NCI-H460 (cell line): ENCODE data around the gene TMEM198. TPM values are rescaled to one million over a fixed set of nuclear protein-coding genes. Genes with fewer than 3 reads are reported as not detected.

Experiments
- DNase-seq: peaks from one replicate; pipeline ENCODE4 v3.0.0-alpha.2; 2016; ENCODE audit warnings: low read depth; ENCODE audit errors: extremely low read depth
- polyA plus RNA-seq: library from polyadenylated mRNA; depleted of rRNA; stranded (reverse); fragments of >200 nt; gene quantifications from 2 replicates; pipeline ENCODE4 v1.2.3, GENCODE V29; 2014; cell fraction: nucleus; rRNA removed
- total RNA-seq: library from RNA; depleted of rRNA; stranded (reverse); fragments of >200 nt; shearing (Covaris generic); gene quantifications from 2 replicates; pipeline ENCODE4 v1.2.3, GENCODE V29; 2014; rRNA removed

Gene TMEM198, protein sequence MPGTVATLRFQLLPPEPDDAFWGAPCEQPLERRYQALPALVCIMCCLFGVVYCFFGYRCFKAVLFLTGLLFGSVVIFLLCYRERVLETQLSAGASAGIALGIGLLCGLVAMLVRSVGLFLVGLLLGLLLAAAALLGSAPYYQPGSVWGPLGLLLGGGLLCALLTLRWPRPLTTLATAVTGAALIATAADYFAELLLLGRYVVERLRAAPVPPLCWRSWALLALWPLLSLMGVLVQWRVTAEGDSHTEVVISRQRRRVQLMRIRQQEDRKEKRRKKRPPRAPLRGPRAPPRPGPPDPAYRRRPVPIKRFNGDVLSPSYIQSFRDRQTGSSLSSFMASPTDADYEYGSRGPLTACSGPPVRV
- 0.59 and 0.87 TPM in 2 replicates for total RNA-seq
- polyA plus RNA-seq = 4.4 and 13.3 TPM in 2 replicates

DNA sequence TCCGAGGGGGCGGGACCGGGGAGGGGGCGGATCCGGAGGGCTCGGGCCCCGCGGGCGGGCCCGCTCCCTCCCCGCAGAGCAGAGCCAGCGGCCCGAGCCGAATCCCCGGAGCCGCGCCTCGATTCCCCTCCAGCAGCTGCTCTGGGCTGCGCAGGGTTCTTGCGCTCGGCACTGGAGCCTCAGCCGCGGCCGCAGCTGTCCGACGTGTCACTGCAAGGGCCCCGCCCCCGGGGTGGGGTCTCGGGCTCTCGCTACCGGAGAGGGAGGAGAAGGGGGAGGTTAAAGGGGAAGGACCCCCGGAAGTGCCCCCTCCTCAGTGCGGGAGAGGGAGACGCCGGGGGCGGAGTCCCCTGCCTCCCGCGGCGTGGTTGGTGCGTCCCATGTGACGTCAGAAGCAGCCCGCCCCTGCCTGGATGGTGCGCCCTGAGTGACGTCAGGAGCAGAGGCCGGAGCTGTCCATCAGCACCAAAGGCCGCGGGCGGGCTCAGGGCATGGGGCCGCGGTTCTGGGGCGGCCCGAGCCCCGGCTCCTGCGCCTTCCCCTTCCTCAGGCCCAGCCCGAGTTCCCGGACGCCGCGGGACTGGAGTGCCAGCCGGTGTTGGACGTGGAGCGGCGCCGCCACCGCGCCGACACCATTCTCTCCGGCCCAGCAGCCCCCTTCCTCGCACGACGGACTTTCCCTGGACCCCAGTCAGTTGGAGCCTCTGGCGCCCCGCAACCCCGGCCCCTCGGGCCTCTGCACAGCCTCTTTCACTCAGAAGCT lies at the start of gene TMEM198, which contains the start of gene CHPF:
TSS of gene TMEM198 (plus strand) at position 433 of the 763 bp plus-strand sequence. CDS start 700 bp downstream, outside the sequence.
TSS of gene CHPF (minus strand) at position 214 of the 763 bp plus-strand sequence. CDS start 271 bp downstream, outside the sequence.
- DNase-seq = peak; percentile 98

DNA sequence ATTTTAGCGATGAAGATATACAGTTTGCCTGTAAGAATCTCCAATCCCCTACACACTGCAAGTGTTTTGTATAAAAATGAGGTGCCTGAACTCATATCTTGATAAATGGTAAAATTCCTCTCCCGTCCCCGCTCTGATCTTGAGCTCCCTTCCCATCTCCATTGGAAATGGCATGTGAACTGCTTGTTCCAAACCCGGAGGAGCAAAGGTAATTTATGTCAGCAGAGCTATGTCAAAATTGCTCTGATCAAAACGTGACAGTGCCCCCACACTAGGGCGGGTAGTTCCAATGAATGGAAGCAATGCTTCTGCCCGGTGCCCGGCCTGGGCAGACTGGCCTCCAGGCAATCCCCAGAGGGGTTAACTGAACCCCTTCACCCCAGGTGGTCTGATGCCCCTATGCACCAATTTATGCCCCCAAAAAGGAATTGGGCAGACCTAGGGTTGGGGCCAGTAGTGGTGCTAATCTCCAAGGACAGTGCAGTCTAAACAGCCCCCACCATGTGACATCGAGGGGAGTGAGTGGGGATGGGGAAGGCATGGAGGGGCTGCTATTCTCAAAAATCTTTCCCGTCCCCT lies 48.8 kb upstream of the TMEM198 start:
- no peak for DNase-seq

GRCh38 chr2:219495531-219496122 lies 48.2 kb upstream of the TMEM198 start:
- peak; percentile 66 for DNase-seq

- no peak for DNase-seq
Measured at GRCh38 chr2:219496247-219496824, 47.5 kb upstream of the TMEM198 start.

- DNase-seq = no peak
Measured at GRCh38 chr2:219496825-219497494, 46.9 kb upstream of the TMEM198 start.

GRCh38 chr2:219497495-219498279 lies 46.1 kb upstream of the TMEM198 start:
- DNase-seq = peak; percentile 80

DNA sequence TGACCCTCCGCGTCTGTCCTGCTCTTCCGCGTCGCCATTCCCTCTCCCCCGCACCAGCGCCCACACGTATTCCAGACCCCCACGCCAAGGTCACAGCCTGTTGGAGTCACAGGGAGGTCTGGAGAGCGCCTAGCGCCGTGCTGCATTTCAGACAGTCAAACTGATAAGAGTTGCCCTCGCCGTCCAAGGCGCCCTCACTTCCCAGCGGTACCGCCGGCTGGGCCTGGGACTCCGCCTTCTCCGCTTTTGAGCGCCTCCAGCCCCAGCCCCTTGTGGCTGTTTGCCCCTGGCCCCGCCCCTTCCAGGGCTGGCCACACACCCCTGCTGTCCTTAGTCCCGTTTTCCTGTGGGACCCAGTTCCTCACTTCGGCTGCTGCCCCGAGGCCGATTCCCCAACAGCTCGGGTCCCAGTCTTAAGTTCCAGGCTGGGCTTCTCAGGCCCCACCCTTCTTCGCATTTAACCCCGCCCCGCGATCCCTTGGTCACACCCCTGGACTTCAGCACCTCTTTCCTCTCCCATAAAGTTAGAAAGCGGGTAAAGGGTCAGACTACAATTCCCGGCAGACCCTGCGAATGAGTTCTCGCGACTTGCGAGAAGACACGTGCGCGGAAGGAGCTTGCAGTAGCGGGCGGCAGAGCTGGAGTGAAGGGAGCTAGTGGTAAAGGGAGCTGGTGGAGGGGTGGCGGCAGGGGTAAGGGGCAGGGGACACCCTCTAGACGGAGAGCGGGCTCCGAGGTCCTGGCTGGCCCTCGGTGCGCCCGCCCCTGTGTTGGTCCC lies 45.4 kb upstream of the TMEM198 start, which contains the start of gene GMPPA:
TSS of gene GMPPA (plus strand) at position 612 of the 778 bp plus-strand sequence. CDS start 1,085 bp downstream, outside the sequence.
- peak; percentile 99 for DNase-seq

DNA sequence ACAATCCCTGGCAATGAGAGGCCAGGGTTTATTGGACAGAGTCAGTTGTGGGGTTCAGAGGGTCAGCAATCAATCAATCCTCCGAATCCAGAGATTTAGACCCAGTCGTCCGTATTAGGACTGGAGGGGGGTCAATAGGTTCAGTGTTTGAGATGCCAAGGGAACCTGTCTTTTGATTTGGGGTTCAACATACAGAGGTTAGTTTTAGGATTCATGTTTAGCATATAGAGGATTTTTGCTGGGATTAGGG lies 44.8 kb upstream of the TMEM198 start:
- no peak for DNase-seq

- DNase-seq = no peak
Measured at GRCh38 chr2:219499555-219499954, 44.3 kb upstream of the TMEM198 start.

DNA sequence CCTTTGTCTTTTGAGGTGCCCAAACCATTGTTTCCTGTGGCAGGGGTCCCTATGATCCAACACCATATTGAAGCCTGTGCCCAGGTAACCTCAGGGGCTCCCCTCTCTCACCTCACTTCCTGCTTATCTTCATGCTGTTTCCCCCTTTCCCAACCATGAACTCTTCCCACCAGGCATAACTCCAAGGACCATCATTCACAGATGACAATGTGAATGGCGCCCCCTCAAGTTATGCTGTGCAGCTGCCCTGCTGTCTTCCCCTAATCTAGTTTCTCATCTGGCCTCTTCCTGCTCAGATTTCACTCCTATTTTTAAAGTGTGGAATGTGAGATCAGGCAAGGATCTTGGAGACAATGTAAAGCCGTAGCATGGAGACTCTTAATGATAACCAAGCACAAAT lies 43.7 kb upstream of the TMEM198 start:
- no peak for DNase-seq

DNA sequence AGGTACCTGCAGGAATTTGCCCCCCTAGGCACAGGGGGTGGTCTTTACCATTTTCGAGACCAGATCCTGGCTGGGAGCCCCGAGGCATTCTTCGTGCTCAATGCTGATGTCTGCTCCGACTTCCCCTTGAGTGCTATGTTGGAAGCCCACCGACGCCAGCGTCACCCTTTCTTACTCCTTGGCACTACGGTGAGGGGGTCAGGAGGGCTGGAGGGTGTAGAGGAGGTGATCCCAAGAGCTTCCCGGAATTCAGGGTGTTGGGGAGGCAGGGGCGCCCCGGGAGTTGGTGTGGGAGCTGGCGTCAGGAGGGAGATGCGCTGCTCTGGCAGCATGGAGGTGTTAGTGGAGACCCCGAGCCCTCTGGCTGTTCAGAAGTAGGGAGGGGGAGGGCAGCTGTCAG lies 42.0 kb upstream of the TMEM198 start:
- no peak for DNase-seq

GRCh38 chr2:219502618-219503017 lies 41.2 kb upstream of the TMEM198 start:
- no peak for DNase-seq

GRCh38 chr2:219505585-219505984 lies 38.2 kb upstream of the TMEM198 start:
- DNase-seq = no peak

GRCh38 chr2:219506153-219506801 lies 37.6 kb upstream of the TMEM198 start:
- DNase-seq = no peak

DNA sequence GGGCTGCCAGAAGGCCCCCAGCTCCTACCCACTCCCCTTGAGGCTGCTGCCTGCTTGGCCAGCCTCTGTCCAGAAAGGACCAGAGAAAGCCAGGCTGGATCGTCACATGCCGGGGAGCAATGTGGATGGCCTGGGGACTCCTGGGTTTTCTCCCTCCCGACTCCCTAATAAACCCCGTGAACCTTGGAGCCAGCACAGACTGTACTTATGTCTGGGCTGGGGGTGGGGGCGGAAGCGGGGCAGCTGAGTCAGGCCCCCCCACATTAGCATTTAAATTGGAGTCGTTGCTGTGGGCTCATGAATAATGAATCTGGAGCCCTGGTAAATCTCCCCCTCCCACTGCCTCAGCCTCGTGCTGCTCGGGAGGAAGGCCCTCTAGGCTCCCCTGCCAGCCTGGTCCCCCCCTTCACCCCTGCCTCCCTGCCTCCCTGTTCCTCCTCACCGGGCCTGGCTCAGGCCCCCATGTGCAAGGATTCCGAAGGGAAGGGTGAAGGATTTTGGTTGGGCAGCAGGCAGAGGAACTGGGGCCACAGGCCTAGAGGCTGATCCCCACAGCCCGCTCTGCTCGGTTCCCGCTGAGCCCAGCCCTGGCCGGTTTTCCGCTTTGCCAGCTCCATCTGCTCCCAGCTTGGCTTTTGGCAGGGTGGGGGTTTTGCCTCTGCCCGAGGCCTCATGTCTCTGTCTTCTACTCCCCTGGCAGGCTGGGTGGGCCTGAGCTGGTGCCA lies 36.9 kb upstream of the TMEM198 start:
- no peak for DNase-seq

DNA sequence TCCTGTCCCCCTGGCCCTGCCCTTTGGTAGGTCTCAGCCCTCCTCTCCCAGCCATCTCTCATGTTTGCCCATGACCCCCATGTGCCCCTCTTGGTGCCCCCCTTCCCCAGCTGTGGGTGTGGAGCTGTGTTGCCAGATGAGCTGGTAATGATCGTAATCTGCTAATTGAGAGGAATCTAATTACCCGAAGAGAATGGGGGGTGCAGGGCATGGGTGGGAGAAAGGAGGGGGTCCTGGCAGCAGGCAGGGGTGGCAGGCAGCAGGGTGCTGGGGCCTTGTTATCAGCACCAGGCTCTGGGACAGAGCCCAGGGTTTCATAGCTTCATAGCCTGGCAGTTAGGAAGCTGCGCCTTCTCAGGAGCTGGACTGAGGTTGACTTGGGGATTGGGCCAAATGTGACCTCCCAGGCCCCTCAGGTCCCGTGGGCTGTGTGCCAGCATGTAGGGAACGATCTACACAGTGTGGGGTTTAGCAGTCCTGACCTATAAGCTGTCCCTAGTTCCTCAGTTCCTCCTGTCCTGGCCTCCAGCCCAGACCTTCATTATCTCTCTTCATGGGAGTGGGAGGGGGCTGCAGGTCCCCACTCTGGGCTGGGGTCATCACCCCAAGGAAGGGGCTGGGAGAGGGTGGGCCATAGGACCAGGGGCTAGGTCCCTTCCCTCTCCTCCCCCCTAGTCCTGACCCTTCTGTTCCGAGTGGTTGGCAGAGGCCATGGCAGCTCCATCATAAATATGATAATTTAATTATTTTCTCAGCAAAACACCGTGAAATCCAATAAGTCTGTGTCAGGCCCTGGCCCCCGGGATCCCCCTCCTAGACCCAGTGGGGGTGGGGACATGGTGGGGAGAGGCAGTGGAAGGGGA lies 36.0 kb upstream of the TMEM198 start:
- DNase-seq = no peak

GRCh38 chr2:219508444-219508734 lies 35.4 kb upstream of the TMEM198 start:
- DNase-seq = no peak
